RWPE2 (cell line): ENCODE measurements around the gene SEMA3E.

Experiments used
- ATAC-seq: fragments of 200-7000 bp; cut with Tn5 transposase; 3 replicates; pipeline ENCODE4 v1.9.1; 2021; ENCODE audit warnings: low read depth
- DNase-seq: peaks from one replicate; pipeline ENCODE4 v3.0.0-alpha.2; 2020; ENCODE audit warnings: low spot score
- H3K27ac ChIP-seq: fragments of 450-650 bp; 2 replicates; pipeline ENCODE4 v1.5.1; 2017; ENCODE audit warnings: mild to moderate bottlenecking; ENCODE audit not compliant: poor library complexity, severe bottlenecking
- H3K27me3 ChIP-seq: fragments of 250-450 bp; sonication (Bioruptor Pico); 2 replicates; pipeline ENCODE4 v1.5.1; 2021; ENCODE audit warnings: mild to moderate bottlenecking, moderate library complexity; ENCODE audit not compliant: insufficient read depth, poor library complexity, severe bottlenecking
- H3K36me3 ChIP-seq: fragments of 250-450 bp; sonication (Bioruptor Pico); 2 replicates; pipeline ENCODE4 v1.5.1; 2020; ENCODE audit warnings: low read depth, mild to moderate bottlenecking, moderate library complexity
- H3K4me1 ChIP-seq: fragments of 250-450 bp; sonication (Bioruptor Pico); 2 replicates; pipeline ENCODE4 v1.5.1; 2021; ENCODE audit warnings: mild to moderate bottlenecking, moderate library complexity; ENCODE audit not compliant: insufficient read depth, poor library complexity, severe bottlenecking
- H3K4me3 ChIP-seq: fragments of 250-450 bp; sonication (Bioruptor Pico); 2 replicates; pipeline ENCODE4 v1.5.1; 2021; ENCODE audit warnings: mild to moderate bottlenecking, moderate library complexity; ENCODE audit not compliant: severe bottlenecking
- H3K9me3 ChIP-seq: fragments of 250-450 bp; sonication (Bioruptor Pico); 2 replicates; pipeline ENCODE4 v1.5.1; 2021; ENCODE audit warnings: mild to moderate bottlenecking, moderate library complexity; ENCODE audit not compliant: severe bottlenecking
- TF ChIP-seq, protein P1 (sequence below): fragments of 450-650 bp; IDR thresholded peaks from one replicate; pipeline ENCODE4 v1.5.1; 2017; ENCODE audit warnings: mild to moderate bottlenecking, moderate library complexity; ENCODE audit not compliant: poor library complexity, severe bottlenecking

Gene SEMA3E

DNA sequence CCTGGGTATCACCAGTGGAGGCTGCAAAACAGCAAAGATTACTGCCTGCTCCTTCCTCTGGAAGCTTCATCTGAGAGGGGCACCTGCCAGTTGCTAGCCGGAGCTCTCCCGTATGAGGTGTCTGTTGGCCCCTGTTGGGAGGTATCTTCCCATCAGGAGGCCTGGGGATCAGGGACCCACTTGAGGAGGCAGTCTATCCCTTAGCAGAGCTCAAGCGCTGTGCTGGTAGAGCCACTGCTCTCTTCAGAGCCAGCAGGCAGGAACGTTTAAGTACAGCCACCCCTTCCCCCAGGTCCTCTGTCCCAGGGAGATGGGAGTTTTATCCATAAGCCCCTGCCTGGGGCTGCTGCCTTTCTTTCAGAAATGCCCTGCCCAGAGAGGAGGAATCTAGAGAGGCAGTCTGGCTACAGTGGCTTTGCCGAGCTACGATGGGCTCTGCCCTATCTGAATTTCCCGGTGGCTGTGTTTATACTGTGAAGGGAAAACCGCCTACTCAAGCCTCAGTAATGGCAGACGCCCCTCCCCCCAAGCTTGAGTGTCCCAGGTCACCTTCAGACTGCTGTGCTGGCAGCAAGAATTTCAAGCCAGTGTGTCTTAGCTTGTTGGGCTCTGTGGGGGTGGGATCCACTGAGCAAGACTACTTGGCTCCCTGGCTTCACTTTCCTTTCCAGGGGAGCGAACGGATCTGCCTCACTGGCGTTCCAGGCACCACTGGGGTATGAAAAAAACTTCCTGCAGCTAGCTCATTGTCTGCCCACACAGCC, 19.6 kb downstream of the SEMA3E start:
- H3K9me3 ChIP-seq = no peaks in the 10 kb centered on the region
- H3K27ac ChIP-seq = no peak overlapping the region
- TF ChIP-seq, protein P1, sequence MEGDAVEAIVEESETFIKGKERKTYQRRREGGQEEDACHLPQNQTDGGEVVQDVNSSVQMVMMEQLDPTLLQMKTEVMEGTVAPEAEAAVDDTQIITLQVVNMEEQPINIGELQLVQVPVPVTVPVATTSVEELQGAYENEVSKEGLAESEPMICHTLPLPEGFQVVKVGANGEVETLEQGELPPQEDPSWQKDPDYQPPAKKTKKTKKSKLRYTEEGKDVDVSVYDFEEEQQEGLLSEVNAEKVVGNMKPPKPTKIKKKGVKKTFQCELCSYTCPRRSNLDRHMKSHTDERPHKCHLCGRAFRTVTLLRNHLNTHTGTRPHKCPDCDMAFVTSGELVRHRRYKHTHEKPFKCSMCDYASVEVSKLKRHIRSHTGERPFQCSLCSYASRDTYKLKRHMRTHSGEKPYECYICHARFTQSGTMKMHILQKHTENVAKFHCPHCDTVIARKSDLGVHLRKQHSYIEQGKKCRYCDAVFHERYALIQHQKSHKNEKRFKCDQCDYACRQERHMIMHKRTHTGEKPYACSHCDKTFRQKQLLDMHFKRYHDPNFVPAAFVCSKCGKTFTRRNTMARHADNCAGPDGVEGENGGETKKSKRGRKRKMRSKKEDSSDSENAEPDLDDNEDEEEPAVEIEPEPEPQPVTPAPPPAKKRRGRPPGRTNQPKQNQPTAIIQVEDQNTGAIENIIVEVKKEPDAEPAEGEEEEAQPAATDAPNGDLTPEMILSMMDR = no peak
- H3K27me3 ChIP-seq = no peaks in the 10 kb centered on the region
- ATAC-seq = no peak
- no peak for DNase-seq
- no peaks in the 10 kb centered on the region for H3K36me3 ChIP-seq
- no peak overlapping the region for H3K4me3 ChIP-seq
- H3K4me1 ChIP-seq = no peaks in the 10 kb centered on the region

DNA sequence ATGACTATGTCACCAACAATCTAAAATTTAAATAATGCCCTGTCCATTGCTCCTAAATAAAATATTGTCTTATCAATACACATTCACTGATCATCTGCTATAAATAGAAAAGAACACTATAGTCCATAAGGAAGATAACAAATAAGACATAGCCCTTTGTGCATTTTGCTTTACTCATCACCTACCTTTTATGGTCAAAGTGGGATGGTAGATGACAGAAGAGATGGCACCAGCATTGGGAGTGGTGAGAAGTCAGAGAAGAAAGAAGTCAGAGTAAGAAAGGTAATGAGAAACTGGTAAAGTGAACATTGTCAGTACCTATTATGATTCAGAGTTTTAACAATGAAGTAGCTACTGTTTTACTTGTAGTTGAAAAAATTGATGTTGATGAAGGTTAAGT, 31.1 kb downstream of the SEMA3E start:
- no peaks in the 10 kb centered on the region for H3K9me3 ChIP-seq
- no peak overlapping the region for H3K27ac ChIP-seq
- no peaks in the 10 kb centered on the region for H3K27me3 ChIP-seq
- H3K4me1 ChIP-seq = peaks cover 5% of the 10 kb centered on the region
- H3K36me3 ChIP-seq = no peaks in the 10 kb centered on the region
- ATAC-seq (no peak), DNase-seq (no peak)
- H3K4me3 ChIP-seq = no peak overlapping the region
- TF ChIP-seq, protein P1 = no peak

DNA sequence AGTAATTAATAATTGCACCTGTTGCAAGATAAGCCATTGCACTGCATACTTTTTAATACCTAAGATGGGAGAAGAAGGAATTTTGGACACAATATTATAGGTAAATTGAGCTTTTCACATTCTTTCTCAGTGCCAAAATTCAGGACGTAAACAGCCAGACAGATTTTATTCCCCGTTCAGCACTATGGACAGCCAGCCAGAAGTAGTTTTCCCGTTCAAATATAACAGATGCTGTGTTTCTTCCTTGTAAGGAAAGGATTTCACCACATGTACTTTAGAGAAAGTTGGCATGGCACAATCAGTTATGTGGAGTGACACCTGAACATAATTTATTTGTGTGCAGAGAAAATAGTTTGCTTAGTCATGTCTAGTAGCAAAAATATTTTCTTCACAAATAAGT, 34.8 kb downstream of the SEMA3E start:
- no peaks in the 10 kb centered on the region for H3K36me3 ChIP-seq
- ATAC-seq (no peak), DNase-seq (no peak)
- H3K4me1 ChIP-seq = peaks cover 13% of the 10 kb centered on the region
- no peak overlapping the region for H3K4me3 ChIP-seq
- no peaks in the 10 kb centered on the region for H3K27me3 ChIP-seq
- H3K9me3 ChIP-seq = no peaks in the 10 kb centered on the region
- H3K27ac ChIP-seq = no peak overlapping the region
- TF ChIP-seq, protein P1 = no peak

DNA sequence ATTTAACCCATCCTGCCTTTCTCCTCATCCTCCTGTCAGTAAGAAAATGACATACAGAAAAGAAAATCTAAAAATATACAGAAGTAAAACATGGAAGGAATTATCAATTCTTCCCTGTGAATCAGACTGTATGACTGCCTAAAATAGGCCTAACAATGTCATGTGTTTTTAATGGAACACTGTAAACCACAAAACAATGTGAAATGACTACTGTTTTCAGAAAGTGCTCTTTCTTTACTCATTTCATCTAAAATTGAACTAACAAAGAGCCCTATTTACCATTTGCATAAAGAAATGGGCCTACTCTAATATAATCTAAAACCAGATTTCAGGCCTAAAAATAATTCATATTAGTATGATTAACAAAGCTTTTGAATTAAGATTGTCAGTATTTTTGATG, 35.7 kb downstream of the SEMA3E start:
- TF ChIP-seq, protein P1 = no peak
- no peak for DNase-seq
- ATAC-seq = no peak
- Histone ChIP-seq H3K4me1 (peaks cover 13% of the 10 kb centered on the region), H3K4me3 (no peak overlapping the region), H3K9me3 (no peaks in the 10 kb centered on the region), H3K27ac (no peak overlapping the region), H3K36me3 (no peaks in the 10 kb centered on the region), H3K27me3 (no peaks in the 10 kb centered on the region)

DNA sequence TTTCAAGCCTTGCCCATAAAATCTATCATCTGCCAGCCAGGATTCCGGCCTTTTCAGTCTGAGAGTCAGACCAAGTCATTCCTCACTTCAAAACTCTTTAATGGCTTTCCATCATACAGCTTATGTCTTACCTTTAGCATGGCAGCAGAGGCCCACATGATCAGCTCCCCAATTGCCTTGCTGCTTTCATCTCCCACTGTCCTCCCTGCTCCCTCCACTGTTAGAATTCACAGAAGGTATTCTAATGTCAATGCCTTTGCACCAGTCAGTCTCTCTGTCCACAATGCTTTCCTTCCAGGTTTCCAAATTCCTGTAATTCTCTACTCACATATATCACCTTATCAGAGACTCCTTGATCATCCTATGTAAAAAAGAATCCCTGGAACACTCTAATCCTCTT, 37.2 kb downstream of the SEMA3E start:
- TF ChIP-seq, protein P1 = no peak
- DNase-seq = no peak
- no peaks in the 10 kb centered on the region for H3K27me3 ChIP-seq
- ATAC-seq = no peak
- H3K4me1 ChIP-seq = peaks cover 13% of the 10 kb centered on the region
- no peaks in the 10 kb centered on the region for H3K9me3 ChIP-seq
- H3K27ac ChIP-seq = no peak overlapping the region
- no peak overlapping the region for H3K4me3 ChIP-seq
- H3K36me3 ChIP-seq = no peaks in the 10 kb centered on the region
